Endometrial microvascular endothelial cells (primary cell): ENCODE data around the gene DENND1A. TPM values are rescaled to one million over a fixed set of nuclear protein-coding genes. Genes with fewer than 3 reads are reported as not detected.

Experiments used
- in situ Hi-C: cut with HindIII; loops from 2 replicates; pipeline ENCODE4 v1.10.0; 2017; ENCODE audit warnings: low sequenced_read_pairs, low pct_unique_long_range_greater_than_20kb; ENCODE audit errors: inconsistent ontology term
- total RNA-seq: library from RNA; depleted of rRNA; stranded (reverse); fragments of >200 nt; gene quantifications from one replicate; pipeline ENCODE4 v1.2.3, GENCODE V29; 2015; ENCODE audit errors: inconsistent ontology term

DENND1A gene
- total RNA-seq, 1 donor from 2014 or later = 13.6 TPM

DNA sequence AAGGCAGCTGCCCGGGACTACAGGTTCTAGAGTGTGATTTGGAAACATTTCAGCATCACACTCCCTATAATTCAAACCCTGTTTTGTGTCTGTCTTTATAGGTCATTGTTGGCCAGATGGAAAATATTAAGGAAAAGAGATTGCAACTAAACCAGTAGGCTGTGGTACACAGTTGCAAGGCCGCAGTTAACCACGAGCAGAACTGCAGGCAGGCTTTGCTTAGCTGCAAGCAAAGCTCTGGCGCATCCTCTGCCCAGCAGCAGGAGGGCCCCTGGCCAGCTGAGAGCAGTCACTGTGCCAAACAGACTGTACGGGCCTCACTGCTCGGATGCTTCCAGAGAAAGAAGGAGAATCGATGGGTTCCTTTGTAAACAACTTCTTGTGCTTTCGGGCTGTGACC is 204.5 kb downstream of the DENND1A start:
- in situ Hi-C loops = no loop called here

DNA sequence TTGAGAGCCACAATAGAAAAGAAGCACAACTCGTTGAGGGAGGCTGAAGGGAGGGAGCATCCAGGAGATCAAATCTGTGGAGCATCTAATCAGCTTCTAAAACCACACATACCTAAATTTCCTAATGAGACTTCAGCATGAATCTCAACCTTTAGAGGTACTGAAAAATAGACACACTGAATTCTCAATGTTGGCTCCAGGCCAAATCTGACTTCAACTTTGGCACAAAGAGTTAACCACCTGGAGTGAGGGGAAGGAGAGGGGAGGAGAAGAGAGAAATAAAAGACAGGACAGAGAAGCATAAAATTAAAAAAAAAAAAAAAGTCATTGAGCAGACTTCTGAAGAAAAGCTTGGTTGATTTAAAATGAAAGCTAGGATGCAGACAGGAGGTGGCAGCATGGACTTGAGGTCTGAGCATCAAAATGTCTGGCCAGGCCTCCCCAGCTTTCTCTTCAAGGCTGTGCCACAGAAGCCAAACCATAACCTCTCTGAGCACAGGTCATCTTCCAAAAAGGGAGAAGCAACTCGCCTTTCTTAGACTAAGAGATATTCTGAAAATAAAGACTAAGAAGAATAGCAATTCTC is 205.6 kb downstream of the DENND1A start:
- in situ Hi-C loops = no loop called here

DNA sequence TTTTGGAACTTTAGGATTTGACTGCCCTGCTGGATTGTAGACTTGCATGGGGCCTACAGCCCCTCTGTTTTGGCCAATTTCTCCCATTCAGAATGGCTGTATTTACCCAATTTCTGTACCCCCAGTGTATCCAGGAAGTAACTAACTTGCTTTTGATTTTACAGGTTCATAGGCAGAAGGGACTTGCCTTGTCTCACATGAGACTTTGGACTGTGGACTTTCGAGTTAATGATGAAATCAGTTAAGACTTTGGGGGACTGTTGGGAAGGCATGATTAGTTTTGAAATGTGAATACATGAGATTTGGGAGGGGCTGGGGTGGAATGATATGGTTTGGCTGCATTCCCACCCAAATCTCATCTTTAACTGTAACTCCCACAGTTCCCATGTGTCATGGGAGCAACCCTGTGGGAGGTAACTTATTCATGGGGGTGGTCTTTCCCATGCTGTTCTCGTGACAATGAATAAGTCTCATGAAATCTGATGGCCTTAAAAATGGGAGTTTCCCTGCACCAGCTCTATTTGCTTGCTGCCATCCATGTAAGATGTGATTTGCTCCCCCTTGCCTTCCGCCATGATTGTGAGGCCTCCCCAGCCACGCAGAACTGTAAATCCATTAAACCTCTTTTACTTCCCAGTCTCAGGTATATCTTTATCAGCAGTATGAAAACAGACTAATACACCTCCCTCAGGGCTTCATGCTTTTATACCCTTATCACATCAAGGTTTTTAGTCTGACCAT is 206.6 kb downstream of the DENND1A start:
- in situ Hi-C loops = no loop called here

DNA sequence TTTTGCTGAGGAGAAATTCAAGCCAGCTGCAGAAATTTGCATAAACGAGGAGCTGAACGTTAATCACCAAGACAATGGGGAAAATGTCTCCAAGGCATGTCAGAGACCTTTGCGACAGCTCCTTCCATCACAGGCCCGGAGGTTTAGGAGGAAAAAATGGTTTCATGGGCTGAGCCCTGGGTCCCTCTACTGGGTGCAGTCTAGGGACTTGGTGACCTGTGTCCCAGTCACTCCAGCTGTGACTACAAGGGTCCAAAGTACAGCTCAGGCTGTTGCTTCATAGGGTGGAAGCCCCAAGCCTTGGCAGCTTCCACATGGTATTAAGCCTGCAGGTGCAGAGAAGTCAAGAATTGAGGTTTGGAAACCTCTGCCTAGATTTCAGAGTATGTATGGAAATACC is 207.5 kb downstream of the DENND1A start:
- in situ Hi-C loops = no loop called here

DNA sequence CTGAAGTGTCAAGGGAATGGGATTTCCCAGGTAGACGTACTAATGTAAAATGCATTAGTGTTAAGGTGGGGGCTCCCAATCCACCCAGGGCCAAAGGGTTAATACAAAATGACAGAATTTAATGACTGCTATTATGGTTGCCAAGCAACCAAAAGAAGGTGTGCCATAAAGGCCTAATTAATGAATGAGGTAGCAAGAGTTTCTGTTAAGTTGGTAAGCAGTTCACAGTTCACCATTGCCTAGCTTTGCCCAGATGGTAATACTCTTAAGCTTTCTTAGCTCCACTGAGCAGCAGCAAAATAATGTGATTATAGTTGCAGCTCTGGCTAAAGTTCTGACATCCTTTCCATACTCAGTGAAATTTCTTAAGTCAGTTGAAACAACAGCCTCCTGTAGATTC is 211.7 kb downstream of the DENND1A start:
- in situ Hi-C loops = no loop called here

DNA sequence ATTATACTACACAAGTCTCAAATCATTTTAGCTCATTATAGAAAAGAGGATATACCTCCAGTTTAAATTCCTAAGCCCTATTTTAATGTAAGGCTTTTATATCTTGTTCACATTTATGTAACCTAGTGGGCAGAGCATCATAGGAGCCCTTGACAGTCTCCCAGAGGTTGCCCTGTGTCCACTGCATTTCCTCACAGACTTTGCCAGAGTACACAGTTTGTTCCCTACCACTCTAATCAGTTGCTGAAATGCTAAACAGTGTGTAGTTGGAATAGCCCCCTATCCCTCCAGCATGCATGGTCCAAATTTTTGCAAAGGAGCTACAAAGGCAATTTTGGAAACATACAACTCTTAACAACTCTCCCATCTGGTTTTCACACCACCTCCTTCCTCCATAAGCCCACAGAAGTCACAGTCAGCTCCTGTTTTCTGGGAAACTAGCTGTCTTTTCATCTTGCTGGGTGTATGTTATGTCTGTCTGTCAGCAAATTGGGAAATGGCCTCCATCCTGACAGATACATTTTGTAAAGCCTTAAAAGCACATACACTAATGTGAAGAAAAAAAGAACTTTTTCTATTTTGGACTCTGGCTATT is 212.2 kb downstream of the DENND1A start:
- in situ Hi-C loops = no loop called here

DNA sequence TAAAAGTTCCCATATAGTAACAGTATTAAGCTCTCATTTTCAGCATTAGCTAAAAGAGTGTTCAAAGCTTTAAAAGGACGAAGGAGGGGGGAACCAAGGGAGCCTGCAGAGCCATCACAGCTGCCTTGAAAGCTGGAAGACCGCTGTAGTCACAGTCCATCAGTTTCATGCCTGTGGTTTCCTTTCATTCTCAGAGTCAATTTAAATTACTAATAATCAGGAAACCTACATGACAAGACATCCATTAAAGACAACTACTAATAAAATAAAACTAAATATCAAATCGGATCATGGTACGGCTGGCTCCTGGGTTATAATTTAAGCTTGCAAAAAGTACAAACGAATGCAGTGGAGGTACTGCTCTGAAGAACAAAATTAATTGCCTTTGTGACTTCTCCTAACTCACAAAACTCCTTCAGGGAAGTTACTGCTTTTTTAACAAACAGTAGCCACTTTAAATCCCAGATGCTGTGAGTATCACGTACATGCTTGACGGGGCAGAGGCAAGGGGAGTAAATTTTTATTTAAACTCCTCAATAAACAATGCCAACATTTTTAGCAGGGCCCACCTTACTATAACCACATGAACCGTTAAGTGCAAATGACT is 213.5 kb downstream of the DENND1A start:
- in situ Hi-C loops = no loop called here

DNA sequence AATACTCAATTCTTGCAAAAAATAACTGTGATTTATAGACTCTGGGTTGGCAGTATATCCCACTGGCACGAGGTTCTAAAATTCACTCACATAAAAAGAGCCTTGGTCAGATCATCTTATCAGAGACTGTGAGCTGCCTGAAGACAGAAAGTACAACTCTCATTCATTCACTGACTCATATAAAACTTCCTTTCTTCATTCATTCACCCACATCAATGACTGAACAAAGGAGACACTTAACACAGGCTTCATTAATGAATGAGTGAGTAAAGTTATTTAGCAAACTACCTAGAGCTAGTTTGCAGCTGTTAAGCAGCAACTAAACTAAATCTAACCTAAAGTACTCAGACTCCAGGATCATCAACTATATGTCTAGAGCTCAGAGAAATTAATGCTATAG is 214.7 kb downstream of the DENND1A start:
- in situ Hi-C loops = no loop called here

DNA sequence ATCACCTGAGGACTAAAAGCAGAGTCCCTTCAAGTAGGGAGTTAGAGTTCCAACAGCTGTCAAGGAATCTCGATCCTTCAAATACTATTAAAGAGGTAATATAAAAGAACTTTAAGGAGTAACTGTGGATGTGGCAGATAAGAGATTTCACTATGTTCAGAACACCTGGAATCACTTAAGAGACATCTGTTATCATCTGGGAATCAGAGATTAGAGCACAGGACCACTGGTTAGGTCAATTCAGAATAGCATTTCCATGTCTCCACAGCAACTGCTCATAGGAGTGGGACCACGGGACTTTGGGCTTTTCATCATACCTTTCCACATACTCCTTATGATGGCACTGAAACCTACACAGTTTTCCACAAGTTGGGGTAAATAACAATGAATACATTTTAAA is 216.6 kb downstream of the DENND1A start:
- in situ Hi-C loops = no loop called here

DNA sequence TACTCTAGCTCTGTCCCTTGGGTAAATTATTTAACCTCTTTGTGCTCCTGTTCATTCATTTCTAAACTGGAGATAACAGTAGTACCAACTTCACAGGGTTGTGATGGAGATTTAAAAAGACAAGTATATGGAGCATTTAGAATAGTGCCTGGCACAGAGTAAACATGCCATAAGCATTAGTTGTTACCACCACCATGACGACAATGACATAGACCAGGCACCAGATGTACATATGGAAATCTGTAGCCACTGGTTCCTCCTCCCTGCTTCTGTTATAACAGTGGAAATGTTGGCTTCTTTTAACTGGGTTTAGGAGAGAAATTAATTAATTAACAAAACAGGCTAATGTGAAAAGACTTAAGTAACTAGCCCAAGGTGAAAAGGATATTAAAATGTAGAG is 217.5 kb downstream of the DENND1A start:
- in situ Hi-C loops = no loop called here

DNA sequence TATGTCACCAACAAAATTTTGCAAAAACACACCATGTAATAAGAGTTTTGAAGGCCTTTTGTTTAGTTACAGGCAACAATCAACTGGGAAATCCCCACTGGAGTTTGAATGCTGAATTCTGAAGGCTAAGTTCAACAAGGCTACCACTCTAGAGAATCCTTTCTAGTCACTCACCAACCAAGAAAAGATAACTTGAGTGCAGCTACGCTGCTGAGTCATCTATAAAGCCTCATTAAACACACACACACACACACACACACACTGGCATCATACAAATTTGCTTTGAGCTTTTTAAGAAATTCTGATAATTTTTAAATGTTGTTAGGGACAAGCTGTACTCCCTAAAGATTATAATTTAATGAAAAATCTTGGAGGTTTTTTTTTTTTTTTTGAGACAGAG is 219.6 kb downstream of the DENND1A start:
- in situ Hi-C loops = no loop called here

DNA sequence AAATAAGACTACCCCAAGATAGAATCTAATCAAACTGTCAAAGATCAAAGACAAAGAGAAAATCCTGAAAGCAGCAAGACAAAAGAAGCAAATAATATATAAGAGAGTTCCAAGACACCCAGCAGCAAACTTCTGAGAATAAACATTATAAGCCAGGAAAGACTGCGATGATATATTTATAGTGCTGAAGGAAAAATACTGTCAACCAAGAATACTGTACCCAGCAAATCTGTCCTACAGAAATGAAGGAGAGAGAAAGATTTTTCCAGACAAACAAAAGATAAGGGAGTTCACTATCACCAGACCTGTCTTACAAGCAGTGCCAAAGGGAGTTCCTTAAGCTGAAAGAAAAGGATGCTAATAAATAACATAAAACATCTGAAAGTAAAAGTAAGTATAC is 227.4 kb downstream of the DENND1A start:
- in situ Hi-C loops = no loop called here

DNA sequence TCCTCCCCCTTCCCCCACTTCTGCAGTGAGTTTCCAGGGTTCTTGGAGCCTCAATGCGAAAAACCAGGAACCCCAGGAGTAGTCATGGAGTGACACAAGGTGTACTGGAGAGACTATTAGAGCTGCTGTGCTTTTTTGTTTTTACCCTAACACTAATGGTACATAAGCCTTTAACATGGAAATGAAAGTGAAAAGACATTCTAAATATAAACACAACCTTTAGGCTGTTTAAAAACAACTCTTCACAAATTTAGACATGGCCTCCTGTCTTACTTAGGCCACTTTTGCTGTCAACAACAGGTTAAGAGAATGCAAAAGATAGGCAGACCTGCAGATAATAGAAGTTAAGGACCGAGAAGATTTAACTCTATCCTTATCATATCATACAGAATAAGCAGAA is 232.2 kb downstream of the DENND1A start:
- in situ Hi-C loops = no loop called here

DNA sequence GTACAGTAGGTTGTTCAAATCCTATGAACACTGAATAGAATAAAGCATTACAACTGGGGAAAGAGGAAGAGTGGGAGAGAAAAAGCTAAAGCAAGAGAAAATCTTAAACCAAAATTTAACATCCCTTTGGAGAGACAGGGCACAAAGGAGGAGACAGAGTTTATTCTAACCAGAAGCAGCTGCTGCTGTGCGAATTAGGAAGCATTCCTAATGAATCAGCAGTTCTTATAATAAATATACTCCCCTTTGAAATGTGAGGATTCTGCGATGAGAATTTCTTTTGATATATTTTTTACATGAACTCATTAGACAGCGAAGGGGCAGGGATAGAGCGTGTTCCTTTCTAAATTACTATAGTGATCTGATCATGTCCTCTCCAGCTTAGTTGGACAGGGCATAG is 233.4 kb downstream of the DENND1A start:
- in situ Hi-C loops = no loop called here

DNA sequence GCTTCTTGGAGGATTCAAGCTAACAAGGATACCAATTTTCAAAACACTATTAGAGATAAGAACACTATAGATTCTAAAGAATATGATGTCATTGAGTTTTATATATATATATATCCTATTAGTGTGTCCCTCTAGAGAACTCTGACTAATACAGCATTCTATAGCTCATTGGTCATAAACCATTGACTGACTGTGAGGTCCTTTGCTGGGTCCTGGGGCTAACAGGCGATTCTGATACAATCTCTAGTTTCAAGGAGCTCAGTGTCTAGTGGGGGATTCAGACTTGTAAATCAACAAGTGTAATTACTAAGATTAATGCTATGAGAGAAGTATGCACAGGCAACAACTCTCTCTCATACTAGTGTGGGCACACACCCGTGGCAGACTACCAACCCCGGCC is 234.5 kb downstream of the DENND1A start:
- in situ Hi-C loops = no loop called here

DNA sequence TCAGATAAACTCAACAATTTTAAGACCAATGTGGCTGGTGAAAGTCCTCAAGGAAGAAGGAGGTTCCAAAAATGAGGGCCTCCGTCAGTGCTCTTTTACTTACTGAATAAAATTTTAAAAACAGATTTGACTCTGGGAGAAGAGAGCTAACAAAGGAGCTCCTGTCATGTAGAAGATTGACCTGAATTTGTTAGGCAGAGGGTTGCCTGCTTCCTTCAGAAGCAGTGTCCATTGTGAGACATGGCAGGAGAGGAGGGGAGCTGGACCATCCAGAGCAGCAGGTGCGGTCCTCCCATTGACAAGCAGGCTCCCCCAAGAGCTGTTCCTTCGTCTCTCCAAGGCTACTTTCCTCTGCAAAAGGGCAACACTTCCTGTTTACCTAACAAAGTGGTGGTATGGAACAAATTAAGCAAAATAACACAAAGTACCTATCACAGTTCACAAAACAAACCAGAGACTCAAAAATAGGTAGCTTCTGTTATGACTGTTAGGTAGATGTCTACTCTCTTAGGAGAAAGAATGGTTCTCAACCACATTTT is 238.1 kb downstream of the DENND1A start:
- in situ Hi-C loops = no loop called here

DNA sequence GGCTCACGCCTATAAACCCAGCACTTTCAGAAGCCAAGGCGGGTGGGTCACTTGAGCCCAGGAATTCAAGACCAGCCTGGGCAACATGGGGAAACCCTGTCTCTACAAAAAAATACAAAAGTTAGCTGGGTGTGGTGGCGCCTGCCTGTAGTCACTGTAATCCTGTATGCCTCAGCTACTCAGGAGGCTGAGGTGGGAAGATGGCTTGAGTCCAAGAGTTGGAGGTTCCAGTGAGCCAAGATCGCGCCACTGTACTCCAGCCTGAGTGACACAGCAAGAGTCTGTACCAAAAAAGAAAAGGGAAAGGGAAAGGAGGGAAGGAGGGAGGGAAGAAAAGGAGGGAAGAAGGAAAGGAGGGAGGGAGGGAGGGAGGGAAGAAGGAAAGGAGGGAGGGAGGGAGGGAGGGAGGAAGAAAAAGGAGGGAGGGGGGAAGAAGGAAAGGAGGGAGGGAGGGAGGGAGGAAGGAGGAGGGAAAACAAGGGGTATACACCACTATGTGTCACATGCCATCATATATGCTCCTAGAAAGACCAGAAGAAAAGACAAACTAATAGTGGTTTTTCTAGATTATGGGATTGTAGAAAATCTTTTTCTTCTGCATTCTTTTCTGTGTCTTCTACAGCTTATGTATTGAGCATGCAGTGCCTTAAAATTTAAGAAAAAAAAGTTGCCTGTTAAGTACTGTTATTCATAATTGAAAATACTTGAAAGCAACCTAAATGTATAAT is 240.1 kb downstream of the DENND1A start:
- in situ Hi-C loops = no loop called here

DNA sequence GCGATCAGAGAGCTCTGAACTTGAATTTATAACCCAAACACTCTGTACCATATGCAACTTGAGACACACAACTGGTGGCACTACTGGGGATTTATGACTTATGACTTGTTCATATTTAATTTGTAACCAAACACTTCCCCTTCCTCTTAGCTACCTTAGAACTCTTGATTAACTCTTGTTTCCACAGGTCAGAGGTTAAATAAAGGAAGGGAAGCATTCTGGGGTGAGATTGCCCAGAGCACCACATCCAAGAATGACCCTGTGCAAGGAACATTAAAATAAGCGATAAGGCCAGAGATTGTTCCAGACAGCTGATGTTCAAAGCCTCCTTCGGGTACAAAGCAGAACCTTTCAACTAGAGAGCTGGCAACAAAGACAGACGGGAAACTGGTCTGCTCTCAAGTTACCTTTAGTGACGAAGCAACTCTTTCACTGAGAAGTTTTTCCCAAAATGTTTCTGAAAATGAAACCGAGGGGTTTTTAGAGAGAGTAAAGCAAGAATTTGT is 242.6 kb downstream of the DENND1A start:
- in situ Hi-C loops = no loop called here

DNA sequence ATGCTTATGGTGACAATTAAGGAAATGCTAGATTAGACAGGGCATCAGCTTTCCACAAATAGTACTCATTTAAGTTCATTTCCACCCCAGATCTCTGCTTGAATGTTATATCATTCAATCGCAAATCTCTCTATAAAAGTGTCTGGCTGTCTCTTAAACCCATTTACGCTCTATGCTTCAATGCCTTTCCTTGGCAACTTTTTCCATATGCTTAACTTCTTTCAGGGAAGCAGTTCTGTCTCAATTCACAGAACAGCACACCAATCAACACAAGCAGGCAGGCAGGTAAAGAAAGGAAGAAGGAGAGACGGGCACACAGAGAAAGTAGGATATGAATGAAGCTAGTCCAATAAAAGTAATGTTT is 243.1 kb downstream of the DENND1A start:
- in situ Hi-C loops = no loop called here
